HG02759 (cell line): ENCODE data around the gene FSTL1.
"Not testable (repeated sequence)": the region's sequence is repeated elsewhere in the genome, so short reads cannot be mapped to it uniquely, and the experiment has no call there.

Experiments
- ATAC-seq: cut with Tn5 transposase; IDR thresholded peaks from one replicate; pipeline ENCODE4 v1.9.1; 2021; ENCODE audit warnings: mild to moderate bottlenecking, moderate library complexity; ENCODE audit not compliant: unreplicated experiment

Gene FSTL1

DNA sequence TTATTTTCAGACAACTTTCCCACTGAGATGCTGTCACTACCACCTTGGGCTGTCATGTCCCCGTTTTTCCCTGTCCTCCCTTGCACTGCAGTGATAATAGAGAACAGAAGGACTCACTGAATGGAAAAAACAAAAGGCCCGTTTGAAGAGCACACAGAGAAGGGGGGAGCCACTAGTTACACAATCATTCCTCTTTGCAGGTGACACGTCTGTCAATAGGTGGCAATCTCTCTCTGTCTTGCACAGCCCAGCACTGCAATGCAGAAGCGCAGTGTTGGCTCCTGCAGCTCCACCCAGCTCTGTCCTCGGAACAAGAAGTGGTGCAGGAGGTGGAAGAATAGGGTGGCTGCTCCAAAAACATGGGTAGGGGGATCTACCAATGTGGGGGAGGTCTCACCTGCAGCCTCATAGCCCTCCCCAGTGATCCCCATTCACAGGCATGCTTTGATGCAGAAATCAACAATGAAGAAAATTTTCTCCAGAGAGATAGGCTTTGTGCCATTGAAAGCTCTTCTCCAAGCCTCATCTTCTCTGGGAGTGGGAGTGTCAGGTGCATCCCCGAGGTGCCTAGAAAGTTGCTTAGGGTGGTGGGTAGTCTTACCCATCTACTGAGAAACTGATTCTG, 31.8 kb downstream of the FSTL1 start:
- ATAC-seq: peak; percentile 52

DNA sequence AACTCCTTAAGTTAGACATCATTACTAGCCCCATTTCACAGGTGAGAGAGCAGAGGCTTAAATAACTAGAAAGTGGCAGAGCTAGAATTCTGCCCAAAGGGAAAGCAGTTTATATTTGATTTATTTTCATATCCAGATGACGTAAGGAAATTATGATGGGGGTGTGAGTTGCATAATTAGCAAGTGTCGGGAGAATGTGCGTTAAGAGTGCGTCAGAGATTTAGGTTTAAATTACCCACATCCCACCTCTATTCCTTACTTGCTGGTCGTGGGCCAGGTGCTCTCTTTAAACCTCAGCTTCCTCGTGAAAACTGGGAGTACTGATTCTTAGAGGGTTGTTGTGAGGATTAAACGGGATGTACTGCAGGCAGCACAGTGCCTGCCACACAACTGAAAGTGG, 32.3 kb downstream of the FSTL1 start:
- ATAC-seq: no peak

DNA sequence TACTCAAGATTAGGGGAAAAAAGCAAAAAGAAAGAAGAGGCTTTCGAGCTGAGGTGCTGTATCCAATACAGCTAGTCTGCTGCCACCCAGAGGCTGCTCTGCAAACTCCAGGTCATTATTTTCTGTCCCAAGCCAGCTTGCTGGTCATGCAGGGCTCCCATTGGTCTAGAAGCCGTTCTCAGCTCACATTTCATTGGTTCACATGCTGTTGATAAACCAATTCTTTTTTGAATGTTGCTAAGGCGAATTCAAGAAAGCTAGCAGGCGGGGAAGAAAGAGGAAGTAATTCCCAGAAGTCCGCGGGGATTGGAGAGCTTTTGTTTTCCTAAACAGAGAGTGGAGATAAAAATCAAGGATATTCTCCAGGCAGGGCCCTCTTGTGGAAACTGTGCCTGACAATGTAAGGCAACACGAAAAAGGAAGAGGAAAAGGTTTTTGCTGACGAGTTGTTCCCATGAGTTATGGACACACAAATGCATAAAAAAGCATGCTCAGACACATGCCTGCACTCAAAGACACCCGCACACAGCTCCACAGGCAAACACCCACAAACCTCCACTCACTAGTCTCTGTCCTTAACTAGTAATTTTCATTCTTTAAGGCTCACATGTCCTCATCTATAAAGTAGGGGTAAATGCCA, 33.4 kb downstream of the FSTL1 start:
- ATAC-seq: peak; percentile 99

DNA sequence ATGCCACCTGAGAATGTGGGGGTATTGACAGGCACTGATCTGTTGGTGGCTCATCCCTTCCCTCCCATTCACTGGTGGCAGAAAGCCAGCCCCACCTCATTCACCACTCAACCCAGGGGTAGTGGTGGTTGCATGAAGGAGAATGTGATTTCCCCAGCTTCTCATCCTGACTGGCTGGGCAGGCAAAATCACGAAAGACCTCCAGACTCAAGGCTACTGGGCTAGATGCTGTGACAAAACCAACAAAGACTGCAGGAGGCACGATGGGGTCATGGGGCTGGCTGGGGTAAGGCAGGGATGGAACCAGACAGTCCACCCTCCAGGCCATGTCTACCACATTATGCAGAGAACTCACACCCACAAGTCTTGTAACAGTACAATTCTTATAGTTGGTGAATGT, 33.9 kb downstream of the FSTL1 start:
- peak; percentile 24 for ATAC-seq

DNA sequence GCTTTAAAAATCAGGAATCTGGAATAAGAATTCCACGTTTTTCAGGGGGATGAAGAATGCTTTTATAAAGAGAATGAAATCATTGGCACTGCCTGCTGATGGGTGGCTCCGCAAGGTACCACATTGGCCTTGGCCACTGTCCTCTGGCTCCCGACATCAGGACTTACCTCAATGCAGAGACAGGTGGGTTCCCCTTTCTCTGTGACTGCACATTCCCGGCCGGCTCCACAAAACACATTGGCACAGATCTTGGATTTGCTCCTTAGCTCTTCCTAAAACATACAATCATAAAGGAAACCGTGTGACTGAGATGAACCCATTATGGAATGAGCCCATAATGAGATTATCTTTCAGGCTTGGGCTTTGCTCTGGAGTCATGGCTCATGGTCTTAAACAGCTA, 35.0 kb downstream of the FSTL1 start:
- no peak for ATAC-seq

DNA sequence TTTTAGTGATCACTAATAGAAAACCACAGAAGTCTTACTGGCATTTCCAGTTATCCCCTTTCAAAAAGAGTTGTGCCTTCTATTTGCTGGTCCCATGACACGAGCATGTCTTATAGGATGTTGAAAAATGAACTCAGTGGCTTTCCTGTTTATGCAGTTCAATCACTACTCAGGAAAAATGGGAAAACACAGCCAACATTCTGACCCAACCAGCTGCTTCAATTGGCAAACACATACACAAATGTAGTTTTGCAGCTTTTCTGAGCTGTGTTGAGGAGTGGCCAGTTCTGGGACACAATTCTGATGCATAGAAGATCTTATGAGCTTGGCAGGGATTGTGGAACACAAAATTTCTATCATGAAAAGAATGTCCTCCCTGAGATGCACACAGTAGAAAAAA, 40.3 kb downstream of the FSTL1 start:
- ATAC-seq: no peak

DNA sequence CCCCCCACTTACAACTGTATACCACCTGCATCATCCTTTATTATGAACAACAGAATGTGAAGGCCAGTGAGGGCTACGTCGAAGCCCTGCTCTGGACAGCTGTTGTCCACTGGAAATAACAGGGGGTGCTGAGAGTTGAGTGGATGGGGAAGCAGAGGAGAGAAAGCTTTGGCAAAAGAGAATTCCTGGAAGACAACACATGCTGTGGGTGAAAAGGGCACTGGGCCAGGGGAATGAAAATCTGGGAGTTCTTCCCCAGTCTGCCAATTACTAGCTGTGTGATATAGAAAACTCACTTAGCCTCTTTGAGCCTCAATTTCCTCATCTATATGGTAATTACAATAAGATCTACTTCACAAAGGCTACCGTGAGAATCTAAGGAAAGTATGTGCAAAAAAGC, 40.7 kb downstream of the FSTL1 start:
- ATAC-seq: no peak

DNA sequence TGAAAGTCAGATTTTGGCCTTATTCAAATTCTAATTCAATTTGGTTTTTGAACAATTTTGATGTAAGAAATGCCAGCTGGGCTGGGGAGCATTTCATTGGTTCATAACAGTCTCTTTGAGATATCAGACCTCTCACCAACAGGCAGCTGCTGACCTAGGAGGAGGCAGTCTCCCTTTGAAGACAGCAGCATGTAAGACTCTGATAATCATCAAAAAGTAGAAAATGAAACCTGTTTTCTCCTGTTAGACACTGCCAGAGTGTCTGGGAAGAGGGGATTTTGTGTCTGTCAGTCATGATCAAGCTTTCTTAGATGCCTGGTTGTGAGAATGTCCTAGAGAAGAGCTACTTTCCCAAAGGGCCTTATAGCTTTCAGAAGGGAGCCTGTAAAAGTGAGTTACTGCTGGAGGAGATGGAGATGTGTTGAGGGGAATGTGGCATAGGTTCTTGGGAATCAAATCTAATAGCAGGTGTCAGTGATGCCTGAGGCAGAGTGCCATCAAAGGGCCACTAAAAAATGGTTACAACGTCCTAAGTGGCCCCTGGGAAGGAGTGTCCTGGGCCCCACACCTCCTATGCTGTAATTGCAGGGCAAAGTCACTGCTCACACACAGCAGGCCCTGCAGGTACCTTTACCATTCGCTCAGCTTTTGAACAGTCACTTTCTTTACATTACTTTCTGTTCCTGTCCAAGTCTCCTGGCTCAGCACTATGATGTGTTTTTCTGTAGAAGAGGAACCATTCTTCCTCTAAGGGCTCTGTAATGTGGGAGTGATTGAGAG, 43.1 kb downstream of the FSTL1 start:
- ATAC-seq: no peak

DNA sequence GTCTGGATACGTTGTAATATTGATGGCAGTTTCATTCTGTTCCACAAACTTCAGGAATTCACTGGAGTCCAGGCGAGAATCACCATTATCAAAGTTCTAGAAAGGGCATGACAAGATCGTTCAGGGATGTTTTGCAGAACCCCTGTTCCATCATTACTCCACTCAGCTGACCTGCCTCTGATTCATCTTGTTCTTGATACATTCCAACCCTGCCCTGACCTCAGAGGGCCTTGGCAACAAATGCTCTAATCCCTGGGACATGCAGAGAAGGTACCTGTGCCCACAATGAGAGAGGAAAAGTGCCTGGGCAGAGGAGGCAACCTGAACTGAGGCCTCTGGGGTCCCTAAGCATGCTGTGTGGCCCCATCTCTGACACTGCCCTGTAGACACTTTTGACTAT, 45.9 kb downstream of the FSTL1 start:
- no peak for ATAC-seq

DNA sequence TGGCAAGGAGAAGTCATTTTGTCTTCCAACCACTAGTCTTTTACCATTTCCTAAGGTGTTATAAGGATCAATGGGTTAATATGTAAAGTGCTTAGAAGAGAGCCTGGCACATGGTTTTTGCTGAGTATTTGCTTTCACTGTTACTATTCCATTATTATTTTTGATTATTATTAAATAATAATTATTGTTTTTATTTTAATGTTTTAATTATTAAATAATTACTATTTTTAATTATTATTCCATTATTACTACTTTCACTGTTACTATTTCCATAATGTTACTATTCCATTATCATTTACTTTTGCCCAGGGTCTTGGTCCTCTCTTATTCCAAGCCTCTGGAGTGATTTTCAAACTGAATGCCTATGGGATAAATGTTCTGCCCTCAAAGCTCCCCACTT, 48.5 kb downstream of the FSTL1 start:
- ATAC-seq: no peak

DNA sequence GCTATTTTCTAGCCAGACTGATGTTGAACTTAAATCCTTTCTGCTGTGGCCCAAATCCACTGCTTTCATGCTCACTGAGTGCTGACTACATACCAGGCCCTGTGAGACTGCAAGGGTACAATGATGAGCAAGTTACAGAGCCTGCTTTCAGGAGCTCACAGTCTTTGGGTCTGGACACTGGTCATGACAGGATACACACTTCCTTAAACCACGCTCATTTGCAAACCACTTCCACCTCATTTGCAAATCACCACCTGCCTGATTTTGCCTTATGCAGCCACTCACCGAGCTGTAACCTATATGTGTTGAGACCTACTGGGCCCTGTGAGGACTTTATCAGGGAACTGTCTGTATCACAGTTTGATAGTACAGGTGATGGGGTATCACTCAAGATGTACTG, 51.4 kb downstream of the FSTL1 start:
- peak; percentile 89 for ATAC-seq

DNA sequence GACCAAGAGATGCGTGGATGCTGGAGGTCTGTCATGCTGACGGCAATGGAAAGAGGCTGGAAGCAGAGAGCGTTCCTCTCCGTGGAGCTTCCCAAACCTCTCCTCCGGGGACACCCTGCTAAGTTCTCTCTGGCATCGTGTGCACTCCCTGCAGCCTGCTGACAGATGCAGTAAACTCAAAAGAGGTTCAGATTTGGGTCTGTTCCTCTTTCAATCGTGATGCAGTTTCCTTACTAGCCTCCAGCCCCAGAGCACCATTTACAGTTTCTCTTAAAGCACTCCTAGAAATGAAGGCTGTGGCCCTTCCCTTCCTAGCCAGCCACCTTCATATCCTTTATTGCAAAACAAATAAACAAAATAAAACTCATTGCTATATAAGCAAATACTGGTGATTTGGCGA, 54.3 kb downstream of the FSTL1 start:
- ATAC-seq: no peak

DNA sequence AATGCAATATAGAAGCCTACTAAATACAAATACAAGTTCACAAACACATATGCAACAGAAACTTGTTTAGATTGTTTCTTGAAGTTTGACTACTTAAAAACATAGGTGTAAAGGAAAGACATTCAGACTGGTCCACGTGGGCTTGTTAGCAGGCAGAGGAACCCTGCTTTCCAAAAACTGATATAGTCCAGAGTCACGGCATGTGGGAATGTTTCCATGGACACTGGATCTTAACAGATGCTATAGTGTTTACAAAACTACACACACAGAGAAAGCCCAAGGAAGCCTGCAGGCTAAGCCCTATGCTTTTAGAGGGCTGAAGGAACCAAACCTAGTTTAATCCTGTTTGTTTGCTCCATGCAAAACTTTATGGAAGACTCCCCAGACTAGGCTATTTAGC, 56.4 kb downstream of the FSTL1 start:
- ATAC-seq: no peak

DNA sequence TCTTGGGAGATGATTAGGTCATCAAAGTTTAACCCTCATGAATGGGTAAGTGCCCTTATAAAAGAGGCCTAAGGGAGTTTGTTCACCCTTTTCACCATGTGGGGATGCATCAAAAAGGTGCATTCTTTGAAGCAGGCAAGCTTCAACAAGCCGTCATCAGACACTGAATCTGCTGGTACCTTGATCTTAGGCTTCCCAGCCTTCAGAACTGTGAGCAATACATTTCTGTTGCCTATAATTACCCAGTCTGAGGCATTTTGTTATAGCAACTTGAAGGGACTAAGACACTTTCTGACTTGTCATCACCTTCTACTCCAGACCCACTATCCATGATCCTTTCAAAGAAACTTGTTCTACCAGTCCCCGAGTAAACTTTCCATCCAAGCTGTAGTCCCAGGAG, 57.0 kb downstream of the FSTL1 start:
- ATAC-seq: no peak

DNA sequence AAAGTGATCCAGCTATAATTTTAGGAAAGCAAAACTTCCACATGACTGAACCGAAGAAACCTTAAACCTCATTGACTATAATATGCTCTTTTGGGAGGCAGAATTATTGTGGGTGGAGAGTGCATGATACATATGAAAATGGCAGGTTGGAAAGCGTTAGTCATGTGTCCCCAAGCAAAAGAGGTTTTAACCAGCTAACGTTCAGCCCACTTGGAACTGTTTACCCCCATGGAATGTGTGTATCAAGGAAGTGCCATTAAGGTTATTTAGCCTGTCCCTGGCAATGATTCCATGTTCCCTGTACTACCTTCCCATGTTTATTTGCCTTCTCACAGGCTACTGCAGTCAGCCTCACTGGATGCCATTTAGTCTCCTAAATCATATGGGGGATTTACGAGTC, 57.5 kb downstream of the FSTL1 start:
- ATAC-seq: no peak

DNA sequence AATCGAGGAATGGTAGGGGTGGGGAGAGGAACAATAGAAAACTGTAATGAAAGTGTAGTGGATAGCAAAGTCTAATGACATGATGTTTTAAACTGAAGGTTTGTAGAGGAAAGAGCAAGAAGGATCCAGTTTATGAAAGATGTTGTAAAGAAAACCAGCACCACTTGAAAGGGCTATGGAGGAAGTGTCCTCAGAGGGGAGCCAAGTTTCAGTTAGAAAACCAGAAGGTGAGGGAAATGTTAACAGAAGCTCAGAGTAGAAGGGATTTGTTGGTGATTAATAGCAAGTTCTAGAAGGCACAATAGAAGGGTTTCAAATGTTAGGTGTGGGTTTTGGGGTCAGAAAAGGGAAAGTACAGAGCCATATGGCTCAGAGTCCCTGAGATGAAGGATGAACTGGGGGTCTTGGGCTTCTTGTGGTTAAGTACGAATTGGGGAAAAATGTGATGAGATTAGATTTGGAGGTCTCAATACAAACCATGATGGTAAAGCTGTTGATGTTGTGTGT, 67.8 kb downstream of the FSTL1 start:
- no peak for ATAC-seq

DNA sequence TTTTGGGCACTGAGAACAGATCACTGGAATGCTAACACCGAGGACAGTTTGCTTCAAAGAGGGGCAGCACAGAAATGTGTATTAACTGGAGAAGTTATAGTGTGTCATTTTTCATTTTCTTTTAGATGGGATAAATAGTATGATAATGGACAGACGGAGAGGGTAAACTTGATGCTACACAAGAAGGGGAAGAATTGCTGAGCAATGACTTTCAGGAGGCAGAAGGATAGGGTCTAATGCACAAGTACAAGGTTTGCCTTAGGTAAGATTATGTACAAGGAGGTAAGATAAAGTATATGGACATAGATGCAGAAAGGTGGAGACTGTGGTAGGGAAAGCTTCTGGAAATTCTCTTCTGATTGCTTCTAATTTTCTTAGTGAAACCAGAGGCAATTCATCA, 69.3 kb downstream of the FSTL1 start:
- ATAC-seq: no peak

DNA sequence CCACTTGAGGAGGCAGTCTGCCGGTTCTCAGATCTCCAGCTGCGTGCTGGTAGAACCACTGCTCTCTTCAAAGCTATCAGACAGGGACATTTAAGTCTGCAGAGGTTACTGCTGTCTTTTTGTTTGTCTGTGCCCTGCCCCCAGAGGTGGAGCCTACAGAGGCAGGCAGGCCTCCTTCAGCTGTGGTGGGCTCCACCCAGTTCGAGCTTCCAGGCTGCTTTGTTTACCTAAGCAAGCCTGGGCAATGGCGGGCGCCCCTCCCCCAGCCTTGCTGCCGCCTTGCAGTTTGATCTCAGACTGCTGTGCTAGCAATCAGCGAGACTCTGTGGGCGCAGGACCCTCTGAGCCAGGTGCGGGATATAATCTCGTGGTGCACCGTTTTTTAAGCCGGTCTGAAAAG, 72.8 kb downstream of the FSTL1 start:
- ATAC-seq: not testable (repeated sequence)

DNA sequence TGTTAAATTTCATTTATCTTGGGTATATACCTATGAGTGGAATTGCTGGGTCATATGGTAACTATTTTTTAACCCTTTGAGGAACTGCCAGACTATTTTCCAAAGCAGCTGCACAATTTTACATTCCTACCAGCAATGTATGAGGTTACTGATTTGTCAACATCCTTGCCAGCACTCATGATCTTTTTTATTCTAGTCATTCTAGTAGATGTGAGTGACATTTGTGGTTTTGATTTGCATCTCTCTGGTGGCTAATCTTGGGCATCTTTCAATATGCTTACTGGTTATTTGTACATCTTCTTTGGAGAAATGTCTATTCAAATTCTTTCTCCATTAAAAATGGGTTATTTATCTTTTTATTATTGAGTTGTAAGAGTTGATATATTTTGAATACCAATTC, 80.3 kb downstream of the FSTL1 start:
- peak; percentile 47 for ATAC-seq

DNA sequence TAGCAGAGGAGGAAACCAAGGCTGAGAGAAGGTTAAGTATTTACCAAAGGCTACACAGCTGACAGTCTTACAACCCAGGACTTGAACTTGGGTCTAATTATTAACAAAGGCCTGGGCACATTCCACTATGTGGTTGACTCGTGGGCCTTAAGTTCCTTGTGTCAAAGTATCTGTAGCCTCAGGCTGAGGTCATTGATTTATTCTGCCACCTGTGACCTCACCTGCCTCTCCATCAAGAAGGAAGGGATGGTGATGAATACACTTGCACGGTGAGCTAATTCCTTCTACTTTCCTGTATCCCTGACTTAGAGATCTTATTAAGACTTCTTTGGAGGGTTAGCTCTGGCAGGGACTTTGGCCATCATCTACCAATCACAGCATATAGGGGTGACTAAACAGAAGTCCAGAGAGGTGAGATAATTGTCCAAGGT, 81.7 kb downstream of the FSTL1 start:
- ATAC-seq: peak; percentile 89

DNA sequence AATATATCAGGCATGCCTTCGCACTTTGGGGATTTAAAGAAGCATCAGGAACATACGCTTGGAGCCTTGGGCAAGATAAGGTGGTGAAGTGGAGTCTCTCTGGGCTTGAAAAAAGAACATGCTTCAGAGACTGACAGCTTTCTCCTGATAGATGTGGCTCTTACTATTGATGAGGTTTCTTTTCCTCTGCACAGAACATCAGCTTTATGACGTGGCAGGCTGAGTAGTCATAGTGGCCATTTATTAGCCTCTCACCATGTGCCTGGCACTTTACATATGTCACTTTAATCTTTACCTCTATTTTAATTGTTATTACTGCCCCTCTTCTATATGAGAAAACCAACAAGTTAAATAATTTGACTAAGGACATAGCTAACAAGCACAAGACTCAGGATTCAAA, 82.6 kb downstream of the FSTL1 start:
- peak; percentile 42 for ATAC-seq

DNA sequence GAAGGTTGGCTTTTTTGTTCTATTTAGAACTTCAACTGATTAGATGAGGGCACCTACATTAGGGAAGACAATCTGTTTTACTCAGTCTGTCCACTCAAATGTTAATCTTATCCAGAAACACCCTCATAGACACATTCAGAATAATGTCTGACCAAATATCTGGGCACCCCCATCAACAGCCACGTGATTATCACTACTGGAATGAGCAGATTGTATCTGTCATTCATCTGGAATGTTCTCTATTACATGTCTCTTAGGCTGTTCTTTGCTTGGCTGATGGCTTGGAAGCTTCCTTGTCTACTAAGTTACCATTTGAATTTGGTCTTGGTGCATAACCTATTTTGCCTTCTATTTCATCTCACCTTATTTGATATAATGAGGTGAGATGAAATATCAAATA, 86.0 kb downstream of the FSTL1 start:
- ATAC-seq: no peak
